Ovary (tissue), 9 donors: ENCODE data around the gene CENPP. TPM values are rescaled to one million over a fixed set of nuclear protein-coding genes. Genes with fewer than 3 reads are reported as not detected.

ENCODE experiments used
- DNase-seq, 5 donors: peaks; one replicate each; pipeline ENCODE4 v3.0.0-alpha.2; 2019 to 2020
- H3K27ac ChIP-seq, 2 donors: fragments of 200-600 bp; one replicate each; pipeline versions ENCODE4 v1.5.1 to v1.8.0; 2019 to 2022
- H3K27me3 ChIP-seq: fragments of 200-600 bp; one replicate; pipeline ENCODE4 v1.8.0; 2022
- H3K36me3 ChIP-seq: fragments of 200-600 bp; sonication (generic); one replicate; pipeline ENCODE4 v1.5.1; 2019
- H3K4me1 ChIP-seq: one replicate; pipeline ENCODE4 v1.8.1; 2013; ENCODE audit warnings: mild to moderate bottlenecking, moderate library complexity; ENCODE audit not compliant: insufficient read depth
- H3K4me3 ChIP-seq: fragments of 200-600 bp; sonication (generic); one replicate; pipeline ENCODE4 v1.5.1; 2017
- H3K9me3 ChIP-seq, 2 donors: fragments of 200-600 bp in 1 of 2; sonication (generic) in 1 of 2; one replicate each; pipeline versions ENCODE4 v1.5.1 to v1.8.1; 2013 to 2019; ENCODE audit warnings: mild to moderate bottlenecking in 1 of 2, moderate library complexity in 1 of 2
- CTCF ChIP-seq, 3 donors: fragments of 450-650 bp in 2 of 3; fragments of 200-600 bp in 1 of 3; IDR thresholded peaks; one replicate each; pipeline versions ENCODE4 v1.5.1 to v1.8.0; 2016 to 2022; ENCODE audit warnings: antibody characterized with exemption in 3 of 3, mild to moderate bottlenecking in 1 of 3
- EP300 ChIP-seq: sonication (generic); formaldehyde crosslinking; IDR thresholded peaks from one replicate; pipeline ENCODE4 v1.6.1; 2017; ENCODE audit warnings: antibody characterized with exemption
- POLR2A ChIP-seq: fragments of 450-650 bp; IDR thresholded peaks from one replicate; pipeline ENCODE4 v1.6.1; 2017; ENCODE audit warnings: antibody characterized with exemption, mild to moderate bottlenecking, moderate library complexity
- WGBS, 3 donors: extraction: QIAGEN DNeasy Blood & Tissue Kit in 1 of 3; methylation state at CpG; one replicate each; pipeline versions ENCODE4 v1.1.5 to v1.1.7; 2013 to 2017; 5-methylcytosine and 5-hydroxymethylcytosine counted together
- intact Hi-C, 4 donors: fragments of 100-400 bp; cut with DNase I; formaldehyde crosslinking; loops; one replicate each; pipeline versions ENCODE4 v1.11.0 to v1.15.1; 2022 to 2023
- polyA plus RNA-seq, 2 donors: library from polyadenylated mRNA; stranded (reverse); fragments of 200-250 nt in 1 of 2; fragments of 350-450 nt in 1 of 2; fragmentation: Illumina TruSeq in 1 of 2; extraction: RNeasy Lipid Tissue Mini Kit (QIAGEN cat#74804) in 1 of 2; gene quantifications; one replicate each; pipeline ENCODE4 v1.2.3, GENCODE V29; 2013 to 2014
- total RNA-seq, 7 donors: library from RNA; depleted of rRNA in 2 of 7; stranded (reverse); fragments of >200 nt in 2 of 7; fragmentation: NEBNext Ultra II Directional in 3 of 7; extraction: Animal tissue kit (Norgen Biotek cat#: 25700) in 3 of 7; gene quantifications; one replicate each; pipeline versions ENCODE4 v1.1.0 to v1.2.4, GENCODE V29; 2016 to 2023
- donor health status: DM: no; HTN: no; CAD: no; lungs with moderate emphysema.
- donor health status: DM: no; HTN: no; CAD: no.
- donor health status: Bipolar disorder and iron deficiency.
- donor health status: DM: yes; HTN: yes; CAD: no.
- donor health status: DM: no; HTN: no; CAD: no.
- donor health status: DM: yes; HTN: yes; CAD: no.

Gene CENPP
- total and polyA plus RNA-seq, 9 donors, result 1.4 to 9.5 (median 5.8) TPM

GRCh38 chr9:92385001-92385400 is 59.2 kb downstream of the CENPP start:
- intact Hi-C loops, result no loop called here
- Histone ChIP-seq H3K4me1 (peaks cover 1% of the 10 kb centered on the region), H3K27ac (peak overlapping the region in 1 of 2 donors; percentile 20), H3K4me3 (no peak overlapping the region), H3K9me3 (no peaks in the 10 kb centered on the region), H3K36me3 (no peaks in the 10 kb centered on the region), H3K27me3 (no peaks in the 10 kb centered on the region)
- TF ChIP-seq POLR2A, result no peak
- TF ChIP-seq CTCF (IDR thresholded peaks at IDR 0.05), result no peak
- TF ChIP-seq EP300, result no peak
- DNase-seq, result no peak
- WGBS, 3 donors, result 6 to 12% (median 7%) methylated on average over 3 of the region's 3 CpGs

- H3K36me3 ChIP-seq, result no peaks in the 10 kb centered on the region
- no peaks in the 10 kb centered on the region for H3K27me3 ChIP-seq
- DNase-seq, result no peak
- no peaks in the 10 kb centered on the region for H3K9me3 ChIP-seq
- peaks cover 1% of the 10 kb centered on the region for H3K4me1 ChIP-seq
- intact Hi-C loops, result no loop called here
- WGBS, 3 donors, result 15 to 26% (median 17%) methylated on average over 6 of the region's 6 CpGs
- no peak overlapping the region for H3K4me3 ChIP-seq
- peak overlapping the region in 1 of 2 donors; percentile 20 for H3K27ac ChIP-seq
- TF ChIP-seq POLR2A, result no peak
- TF ChIP-seq EP300, result no peak
- TF ChIP-seq CTCF (IDR thresholded peaks at IDR 0.05), result no peak
Observed at GRCh38 chr9:92385477-92385876, 59.7 kb downstream of the CENPP start.

GRCh38 chr9:92385953-92386352 is 60.2 kb downstream of the CENPP start:
- Histone ChIP-seq H3K9me3 (no peaks in the 10 kb centered on the region), H3K36me3 (no peaks in the 10 kb centered on the region), H3K27ac (peak overlapping the region in 1 of 2 donors; percentile 20), H3K4me1 (peaks cover 1% of the 10 kb centered on the region), H3K4me3 (no peak overlapping the region), H3K27me3 (no peaks in the 10 kb centered on the region)
- intact Hi-C loops, result no loop called here
- WGBS, 3 donors, result 70 to 82% (median 77%) methylated on average over 4 of the region's 4 CpGs
- DNase-seq, result no peak
- no peak for TF ChIP-seq EP300
- no peak for TF ChIP-seq CTCF (IDR thresholded peaks at IDR 0.05)
- TF ChIP-seq POLR2A, result no peak

GRCh38 chr9:92392690-92393089 is 66.9 kb downstream of the CENPP start:
- no peak overlapping the region for H3K4me3 ChIP-seq
- H3K27ac ChIP-seq, result no peak overlapping the region
- no peak for DNase-seq

GRCh38 chr9:92393686-92394085 is 67.9 kb downstream of the CENPP start:
- Histone ChIP-seq H3K36me3 (no peaks in the 10 kb centered on the region), H3K4me1 (no peaks in the 10 kb centered on the region), H3K27ac (peak overlapping the region in 1 of 2 donors; percentile 14), H3K9me3 (no peaks in the 10 kb centered on the region), H3K4me3 (no peak overlapping the region), H3K27me3 (no peaks in the 10 kb centered on the region)
- intact Hi-C loops, result no loop called here
- no peak for DNase-seq
- WGBS, 3 donors, result 0 to 15% (median 10%) methylated on average over 1 of the region's 1 CpG
- TF ChIP-seq POLR2A (no peak), CTCF (IDR thresholded peaks at IDR 0.05) (no peak), EP300 (no peak)

More at GRCh38 chr9:92392690-92393089, 66.9 kb downstream of the CENPP start:
- 89 to 95% (median 93%) methylated on average over 2 of the region's 2 CpGs for WGBS, 3 donors
- no peaks in the 10 kb centered on the region for H3K9me3 ChIP-seq
- intact Hi-C loops, result no loop called here
- no peaks in the 10 kb centered on the region for H3K4me1 ChIP-seq
- no peaks in the 10 kb centered on the region for H3K27me3 ChIP-seq
- TF ChIP-seq EP300 (no peak), POLR2A (no peak)
- no peaks in the 10 kb centered on the region for H3K36me3 ChIP-seq
